GM23338 (cell line): ENCODE results near the gene MED16. TPM values are rescaled to one million over a fixed set of nuclear protein-coding genes. Genes with fewer than 3 reads are reported as not detected.
"Not testable (repeated sequence)": the region's sequence is repeated elsewhere in the genome, so short reads cannot be mapped to it uniquely, and the experiment has no call there.

Experiments used
- ATAC-seq: fragments of 200-7000 bp; cut with Tn5 transposase; 3 replicates; pipeline ENCODE4 v1.9.1; 2020
- DNase-seq: peaks from one replicate; pipeline ENCODE4 v3.0.0-alpha.2; 2015; ENCODE audit warnings: low spot score
- H2AFZ ChIP-seq: fragments of 200-600 bp; sonication (generic); 2 replicates; pipeline ENCODE4 v1.8.0; 2016; ENCODE audit warnings: antibody characterized with exemption, mild to moderate bottlenecking, moderate library complexity
- H3F3A ChIP-seq: fragments of 200-600 bp; sonication (generic); replicated peaks from 2 replicates; pipeline ENCODE4 v1.8.0; 2017; ENCODE audit warnings: antibody characterized with exemption, mixed run types, low read depth
- H3K27ac ChIP-seq: fragments of 200-600 bp; sonication (generic); 2 replicates; pipeline ENCODE4 v1.6.1; 2016; ENCODE audit warnings: low read depth
- H3K27me3 ChIP-seq: fragments of 200-600 bp; sonication (generic); 2 replicates; pipeline ENCODE4 v1.8.0; 2016; ENCODE audit warnings: mild to moderate bottlenecking, mixed run types, moderate library complexity; ENCODE audit not compliant: insufficient read depth
- H3K36me3 ChIP-seq: fragments of 200-600 bp; sonication (generic); 2 replicates; pipeline ENCODE4 v1.8.0; 2016; ENCODE audit warnings: mild to moderate bottlenecking; ENCODE audit not compliant: insufficient read depth
- H3K4me1 ChIP-seq: fragments of 200-600 bp; sonication (generic); 2 replicates; pipeline ENCODE4 v1.8.0; 2016; ENCODE audit warnings: mild to moderate bottlenecking, moderate library complexity; ENCODE audit not compliant: insufficient read depth
- H3K4me2 ChIP-seq: fragments of 200-600 bp; sonication (generic); 2 replicates; pipeline ENCODE4 v1.7.1; 2017; ENCODE audit warnings: mixed run types
- H3K4me3 ChIP-seq: fragments of 200-600 bp; sonication (generic); 2 replicates; pipeline ENCODE4 v1.6.1; 2016; ENCODE audit warnings: mixed run types
- H3K79me2 ChIP-seq: fragments of 200-600 bp; sonication (generic); replicated peaks from 2 replicates; pipeline ENCODE4 v1.8.0; 2017; ENCODE audit warnings: mild to moderate bottlenecking; ENCODE audit not compliant: insufficient read depth
- H3K9me2 ChIP-seq: fragments of 200-600 bp; sonication (generic); 2 replicates; pipeline ENCODE4 v1.8.0; 2017; ENCODE audit not compliant: insufficient read depth
- H4K20me1 ChIP-seq: fragments of 200-600 bp; sonication (generic); replicated peaks from 2 replicates; pipeline ENCODE4 v1.8.0; 2017; ENCODE audit warnings: mild to moderate bottlenecking; ENCODE audit not compliant: insufficient read depth
- H3K27ac Mint-ChIP-seq: 2 replicates; pipeline ENCODE4 v1.8.0; 2020; ENCODE audit warnings: inconsistent platforms, mild to moderate bottlenecking, moderate library complexity, mixed read lengths
- H3K27me3 Mint-ChIP-seq: 3 replicates; pipeline ENCODE4 v1.8.0; 2022; ENCODE audit warnings: low read depth, mild to moderate bottlenecking, moderate library complexity, mixed read lengths, inconsistent platforms; ENCODE audit not compliant: insufficient read depth, poor library complexity
- H3K36me3 Mint-ChIP-seq: 3 replicates; pipeline ENCODE4 v1.8.0; 2021; ENCODE audit warnings: low read depth, mild to moderate bottlenecking, inconsistent platforms, moderate library complexity, mixed read lengths
- H3K4me1 Mint-ChIP-seq: 3 replicates; pipeline ENCODE4 v1.8.0; 2020; ENCODE audit warnings: mild to moderate bottlenecking, inconsistent platforms, mixed read lengths
- H3K4me3 Mint-ChIP-seq: 3 replicates; pipeline ENCODE4 v1.8.0; 2021; ENCODE audit warnings: moderate library complexity, mild to moderate bottlenecking, inconsistent platforms, mixed read lengths
- H3K9me3 Mint-ChIP-seq: 3 replicates; pipeline ENCODE4 v1.8.0; 2020; ENCODE audit warnings: moderate library complexity, mild to moderate bottlenecking, inconsistent platforms, mixed read lengths
- CREB1 ChIP-seq: fragments of 250-450 bp; sonication (Bioruptor Pico); IDR thresholded peaks from 2 replicates; pipeline ENCODE4 v1.5.0; 2020; ENCODE audit warnings: low read depth, mild to moderate bottlenecking, moderate library complexity
- EZH2 ChIP-seq: fragments of 200-600 bp; sonication (generic); IDR thresholded peaks from one replicate; pipeline ENCODE4 v1.8.0; 2017; ENCODE audit warnings: antibody characterized with exemption, mild to moderate bottlenecking, low read depth; ENCODE audit not compliant: unreplicated experiment
- POLR2AphosphoS5 ChIP-seq: IDR thresholded peaks from 2 replicates; pipeline ENCODE4 v1.6.1; 2016; ENCODE audit warnings: antibody characterized with exemption, low read depth
- REST ChIP-seq: IDR thresholded peaks from one replicate; pipeline ENCODE4 v1.6.1; 2018; ENCODE audit warnings: antibody characterized with exemption; ENCODE audit not compliant: unreplicated experiment
- STAT1 ChIP-seq: IDR thresholded peaks from one replicate; pipeline ENCODE4 v1.6.1; 2016; ENCODE audit warnings: antibody characterized with exemption; ENCODE audit not compliant: unreplicated experiment
- ZNF114 ChIP-seq: fragments of 250-450 bp; sonication (Bioruptor Pico); IDR thresholded peaks from 2 replicates; pipeline ENCODE4 v1.5.0; 2020; ENCODE audit warnings: mild to moderate bottlenecking, moderate library complexity
- ZNF331 ChIP-seq: fragments of 250-450 bp; sonication (Bioruptor Pico); IDR thresholded peaks from 2 replicates; pipeline ENCODE4 v1.5.0; 2020; ENCODE audit warnings: low read depth, mild to moderate bottlenecking, moderate library complexity
- polyA plus RNA-seq: library from polyadenylated mRNA; unstranded; fragments of >200 nt; fragmentation: Nextera tagmentation; extraction: Ambion mirVana; gene quantifications from 2 replicates; pipeline ENCODE4 v1.2.1, GENCODE V29; 2016
- total RNA-seq: library from RNA; depleted of rRNA; stranded (reverse); fragments of >200 nt; shearing (Covaris generic); gene quantifications from 2 replicates; pipeline ENCODE4 v1.2.3, GENCODE V29; 2014
- TF ChIP-seq, protein P1 (sequence below): IDR thresholded peaks from 2 replicates; pipeline ENCODE4 v1.6.1; 2016; ENCODE audit warnings: antibody characterized with exemption
- TF ChIP-seq, protein P2 (sequence below), 2 experiments: fragments of 200-600 bp in 1 of 2; sonication (generic) in 1 of 2; conservative IDR thresholded peaks; 2 replicates each; pipeline versions ENCODE4 v1.5.1 to v1.6.1; 2016 to 2017; ENCODE audit warnings: antibody characterized with exemption in 2 of 2, low read depth in 2 of 2, mild to moderate bottlenecking in 2 of 2, moderate library complexity in 1 of 2

MED16 gene
- total and polyA plus RNA-seq, 2 experiments from 2014 or later = 52.7 to 73.6 TPM

DNA sequence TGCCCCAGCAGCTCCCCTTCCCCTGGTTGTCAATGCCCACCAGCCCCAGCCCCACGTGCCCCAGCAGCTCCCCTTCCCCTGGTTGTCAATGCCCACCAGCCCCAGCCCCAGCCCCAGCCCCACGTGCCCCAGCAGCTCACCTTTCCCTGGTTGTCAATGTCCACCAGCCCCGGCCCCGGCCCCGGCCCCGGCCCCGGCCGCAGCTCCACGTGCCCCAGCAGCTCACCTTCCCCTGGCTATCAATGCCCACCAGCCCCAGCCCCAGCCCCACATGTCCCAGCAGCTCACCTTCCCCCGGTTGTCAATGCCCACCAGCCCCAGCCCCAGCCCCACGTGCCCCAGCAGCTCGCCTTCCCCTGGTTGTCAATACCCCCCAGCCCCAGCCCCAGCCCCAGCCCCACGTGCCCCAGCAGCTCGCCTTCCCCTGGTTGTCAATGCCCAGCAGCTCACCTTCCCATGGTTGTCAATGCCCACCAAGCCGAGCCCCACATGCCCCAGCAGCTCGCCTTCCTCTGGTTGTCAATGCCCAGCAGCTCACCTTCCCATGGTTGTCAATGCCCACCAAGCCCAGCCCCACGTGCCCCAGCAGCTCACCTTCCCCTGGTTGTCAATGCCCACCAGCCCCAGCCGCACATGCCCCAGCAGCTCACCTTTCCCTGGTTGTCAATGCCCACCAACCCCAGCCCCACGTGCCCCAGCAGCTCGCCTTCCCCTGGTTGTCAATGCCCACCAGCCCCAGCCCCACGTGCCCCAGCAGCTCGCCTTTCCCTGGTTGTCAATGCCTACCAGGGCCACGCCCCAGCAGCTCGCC is 14.0 kb downstream of the MED16 start:
- H3F3A ChIP-seq, H3K4me1 ChIP-seq, H3K27me3 ChIP-seq, H3K9me3 Mint-ChIP-seq, DNase-seq, H3K4me2 ChIP-seq, H3K4me1 Mint-ChIP-seq, H3K79me2 ChIP-seq, H3K4me3 ChIP-seq, H3K27me3 Mint-ChIP-seq, H3K4me3 Mint-ChIP-seq, H3K27ac Mint-ChIP-seq, ATAC-seq, H3K9me2 ChIP-seq, H4K20me1 ChIP-seq, H3K36me3 ChIP-seq, H3K27ac ChIP-seq, H2AFZ ChIP-seq: not testable (repeated sequence)
- H3K36me3 Mint-ChIP-seq = peaks cover 39% of the 10 kb centered on the region; the same call in 2 of the 3 replicates

DNA sequence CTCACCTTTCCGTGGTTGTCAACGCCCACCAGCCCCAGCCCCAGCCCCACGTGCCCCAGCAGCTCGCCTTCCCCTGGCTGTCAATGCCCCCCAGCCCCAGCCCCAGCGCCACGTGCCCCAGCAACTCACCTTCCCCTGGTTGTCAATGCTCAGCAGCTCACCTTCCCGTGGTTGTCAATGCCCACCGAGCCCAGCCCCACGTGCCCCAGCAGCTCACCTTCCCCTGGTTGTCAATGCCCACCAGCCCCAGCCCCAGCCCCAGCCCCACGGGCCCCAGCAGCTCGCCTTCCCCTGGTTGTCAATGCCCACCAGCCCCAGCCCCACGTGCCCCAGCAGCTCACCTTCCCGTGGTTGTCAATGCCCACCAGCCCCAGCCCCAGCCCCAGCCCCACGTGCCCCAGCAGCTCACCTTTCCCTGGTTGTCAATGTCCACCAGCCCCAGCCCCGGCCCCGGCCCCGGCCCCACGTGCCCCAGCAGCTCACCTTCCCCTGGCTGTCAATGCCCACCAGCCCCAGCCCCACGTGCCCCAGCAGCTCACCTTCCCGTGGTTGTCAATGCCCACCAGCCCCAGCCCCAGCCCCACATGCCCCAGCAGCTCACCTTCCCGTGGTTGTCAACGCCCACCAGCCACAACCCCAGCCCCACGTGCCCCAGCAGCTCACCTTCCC is 14.9 kb downstream of the MED16 start:
- not testable (repeated sequence) for H3K9me2 ChIP-seq, H3K4me2 ChIP-seq, DNase-seq, H3K4me1 ChIP-seq, ATAC-seq, H4K20me1 ChIP-seq, H3F3A ChIP-seq, H3K79me2 ChIP-seq, H3K4me1 Mint-ChIP-seq, H3K27me3 ChIP-seq, H2AFZ ChIP-seq, H3K9me3 Mint-ChIP-seq, H3K4me3 Mint-ChIP-seq, H3K4me3 ChIP-seq, H3K27ac Mint-ChIP-seq, H3K27me3 Mint-ChIP-seq, H3K27ac ChIP-seq, H3K36me3 ChIP-seq
- peaks cover 39% of the 10 kb centered on the region; the same call in 2 of the 3 replicates for H3K36me3 Mint-ChIP-seq

- H3K79me2 ChIP-seq = no peaks in the 10 kb centered on the region
- no peaks in the 10 kb centered on the region; the same call in 1 of the 2 replicates for H3K36me3 ChIP-seq
- H3K4me3 Mint-ChIP-seq = no peak overlapping the region
- no peaks in the 10 kb centered on the region for H3K27me3 ChIP-seq
- H3K27me3 Mint-ChIP-seq = peaks cover 13% of the 10 kb centered on the region
- peaks cover 7% of the 10 kb centered on the region; the same call in 2 of the 3 replicates for H3K9me3 Mint-ChIP-seq
- ATAC-seq = no peak
- H3K27ac Mint-ChIP-seq = no peak overlapping the region
- no peak overlapping the region for H3K4me2 ChIP-seq
- H2AFZ ChIP-seq = no peak overlapping the region
- peaks cover 41% of the 10 kb centered on the region; the same call in 2 of the 3 replicates for H3K36me3 Mint-ChIP-seq
- no peaks in the 10 kb centered on the region; the same call in 1 of the 2 replicates for H4K20me1 ChIP-seq
- peaks cover 7% of the 10 kb centered on the region for H3F3A ChIP-seq
- H3K27ac ChIP-seq = no peak overlapping the region
- no peak for DNase-seq
- H3K4me3 ChIP-seq = no peak overlapping the region
- H3K4me1 Mint-ChIP-seq = no peaks in the 10 kb centered on the region
- no peaks in the 10 kb centered on the region for H3K9me2 ChIP-seq
- H3K4me1 ChIP-seq = no peaks in the 10 kb centered on the region
- TF ChIP-seq EZH2 = no peak
- no peak for TF ChIP-seq STAT1
- TF ChIP-seq, protein P1, sequence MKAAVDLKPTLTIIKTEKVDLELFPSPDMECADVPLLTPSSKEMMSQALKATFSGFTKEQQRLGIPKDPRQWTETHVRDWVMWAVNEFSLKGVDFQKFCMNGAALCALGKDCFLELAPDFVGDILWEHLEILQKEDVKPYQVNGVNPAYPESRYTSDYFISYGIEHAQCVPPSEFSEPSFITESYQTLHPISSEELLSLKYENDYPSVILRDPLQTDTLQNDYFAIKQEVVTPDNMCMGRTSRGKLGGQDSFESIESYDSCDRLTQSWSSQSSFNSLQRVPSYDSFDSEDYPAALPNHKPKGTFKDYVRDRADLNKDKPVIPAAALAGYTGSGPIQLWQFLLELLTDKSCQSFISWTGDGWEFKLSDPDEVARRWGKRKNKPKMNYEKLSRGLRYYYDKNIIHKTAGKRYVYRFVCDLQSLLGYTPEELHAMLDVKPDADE = no peak
- no peak for TF ChIP-seq CREB1
- no peak for TF ChIP-seq REST
- no peak for TF ChIP-seq ZNF331 (CRISPR knock-in tag)
- no peak for TF ChIP-seq ZNF114
- no peak for TF ChIP-seq POLR2AphosphoS5
- TF ChIP-seq, protein P2, sequence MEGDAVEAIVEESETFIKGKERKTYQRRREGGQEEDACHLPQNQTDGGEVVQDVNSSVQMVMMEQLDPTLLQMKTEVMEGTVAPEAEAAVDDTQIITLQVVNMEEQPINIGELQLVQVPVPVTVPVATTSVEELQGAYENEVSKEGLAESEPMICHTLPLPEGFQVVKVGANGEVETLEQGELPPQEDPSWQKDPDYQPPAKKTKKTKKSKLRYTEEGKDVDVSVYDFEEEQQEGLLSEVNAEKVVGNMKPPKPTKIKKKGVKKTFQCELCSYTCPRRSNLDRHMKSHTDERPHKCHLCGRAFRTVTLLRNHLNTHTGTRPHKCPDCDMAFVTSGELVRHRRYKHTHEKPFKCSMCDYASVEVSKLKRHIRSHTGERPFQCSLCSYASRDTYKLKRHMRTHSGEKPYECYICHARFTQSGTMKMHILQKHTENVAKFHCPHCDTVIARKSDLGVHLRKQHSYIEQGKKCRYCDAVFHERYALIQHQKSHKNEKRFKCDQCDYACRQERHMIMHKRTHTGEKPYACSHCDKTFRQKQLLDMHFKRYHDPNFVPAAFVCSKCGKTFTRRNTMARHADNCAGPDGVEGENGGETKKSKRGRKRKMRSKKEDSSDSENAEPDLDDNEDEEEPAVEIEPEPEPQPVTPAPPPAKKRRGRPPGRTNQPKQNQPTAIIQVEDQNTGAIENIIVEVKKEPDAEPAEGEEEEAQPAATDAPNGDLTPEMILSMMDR (conservative IDR thresholded peaks at IDR 0.05; ENCODE audit: low read depth in 2 of 2) = no peak
Observed at GRCh38 chr19:876780-877314, 16.1 kb downstream of the MED16 start.
